Measurements from ENCODE around the gene FILIP1. TPM values are rescaled to one million over a fixed set of nuclear protein-coding genes. Genes with fewer than 3 reads are reported as not detected.
A peak's percentile ranks its signal among the peaks of the same experiment; 100 is the strongest.

Gene FILIP1
- total RNA-seq, 2 donors from 2014 or later: 3.0 to 6.5 TPM

DNA sequence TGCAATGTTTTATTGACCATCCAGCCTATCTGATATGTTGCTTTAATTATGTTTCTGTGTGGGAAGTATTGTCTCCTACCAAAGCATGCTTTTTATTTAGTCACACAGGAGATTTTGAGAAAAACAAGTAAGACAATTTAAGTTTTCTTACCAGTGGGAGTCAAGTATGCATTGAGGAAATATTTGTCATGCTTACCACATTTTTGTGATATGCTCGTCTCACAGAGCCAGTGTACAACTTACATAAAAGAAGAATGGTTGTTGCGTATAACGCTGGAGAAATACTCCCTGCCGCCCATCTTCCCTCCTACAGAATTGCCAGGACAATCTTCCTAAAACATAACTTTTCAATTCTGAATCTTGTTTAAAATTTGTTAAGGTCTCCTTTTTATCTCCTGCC, 37.1 kb upstream of the FILIP1 start:
- intact Hi-C loops (cut with DNase I): no loop called here
- H3K4me3 ChIP-seq: no peak overlapping the region
- no peak overlapping the region for H3K27ac ChIP-seq
- no peaks in the 10 kb centered on the region for H3K27me3 ChIP-seq
- no peak for ATAC-seq
- H3K36me3 ChIP-seq (replicated peaks in 1 of 2; ENCODE audit: insufficient read depth in 1 of 2, low read depth in 2 of 2): no peaks in the 10 kb centered on the region
- 83 to 85% methylated on average over 4 of the region's 4 CpGs for WGBS, 2 donors
- TF ChIP-seq, protein P1, sequence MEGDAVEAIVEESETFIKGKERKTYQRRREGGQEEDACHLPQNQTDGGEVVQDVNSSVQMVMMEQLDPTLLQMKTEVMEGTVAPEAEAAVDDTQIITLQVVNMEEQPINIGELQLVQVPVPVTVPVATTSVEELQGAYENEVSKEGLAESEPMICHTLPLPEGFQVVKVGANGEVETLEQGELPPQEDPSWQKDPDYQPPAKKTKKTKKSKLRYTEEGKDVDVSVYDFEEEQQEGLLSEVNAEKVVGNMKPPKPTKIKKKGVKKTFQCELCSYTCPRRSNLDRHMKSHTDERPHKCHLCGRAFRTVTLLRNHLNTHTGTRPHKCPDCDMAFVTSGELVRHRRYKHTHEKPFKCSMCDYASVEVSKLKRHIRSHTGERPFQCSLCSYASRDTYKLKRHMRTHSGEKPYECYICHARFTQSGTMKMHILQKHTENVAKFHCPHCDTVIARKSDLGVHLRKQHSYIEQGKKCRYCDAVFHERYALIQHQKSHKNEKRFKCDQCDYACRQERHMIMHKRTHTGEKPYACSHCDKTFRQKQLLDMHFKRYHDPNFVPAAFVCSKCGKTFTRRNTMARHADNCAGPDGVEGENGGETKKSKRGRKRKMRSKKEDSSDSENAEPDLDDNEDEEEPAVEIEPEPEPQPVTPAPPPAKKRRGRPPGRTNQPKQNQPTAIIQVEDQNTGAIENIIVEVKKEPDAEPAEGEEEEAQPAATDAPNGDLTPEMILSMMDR (IDR thresholded peaks at IDR 0.05): no peak
- TF ChIP-seq POLR2A (IDR thresholded peaks at IDR 0.05): no peak
- DNase-seq: no peak
- H3K9me3 ChIP-seq: no peaks in the 10 kb centered on the region
- H3K4me1 ChIP-seq: no peaks in the 10 kb centered on the region

DNA sequence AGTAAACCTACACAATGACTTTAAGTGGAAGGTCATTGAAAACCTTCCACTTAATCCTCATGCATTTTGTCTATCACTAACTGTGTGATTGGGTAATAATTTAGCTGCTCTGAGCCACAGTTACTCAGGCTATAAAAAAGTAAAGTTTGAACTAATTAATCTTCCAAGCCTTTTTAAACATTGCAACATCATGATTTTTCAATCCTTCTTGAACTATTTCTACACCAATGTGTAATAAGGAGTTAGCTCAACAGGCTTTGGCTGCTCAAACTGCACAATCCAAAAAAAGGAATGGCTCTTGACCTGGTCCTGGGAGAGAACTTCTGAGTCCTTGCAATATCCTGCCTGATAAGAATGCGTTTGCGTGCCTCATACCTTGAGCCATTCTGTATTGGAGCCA, 34.8 kb upstream of the FILIP1 start:
- no peaks in the 10 kb centered on the region for H3K9me3 ChIP-seq
- H3K4me3 ChIP-seq: no peak overlapping the region
- 55 to 58% methylated on average over 2 of the region's 2 CpGs for WGBS, 2 donors
- ATAC-seq (peak; percentile 43), DNase-seq (peak in 1 of 4 donors; percentile 2)
- no peak for TF ChIP-seq POLR2A (IDR thresholded peaks at IDR 0.05)
- TF ChIP-seq, protein P1 (IDR thresholded peaks at IDR 0.05): no peak
- H3K27me3 ChIP-seq: no peaks in the 10 kb centered on the region
- no peaks in the 10 kb centered on the region for H3K36me3 ChIP-seq (replicated peaks in 1 of 2; ENCODE audit: insufficient read depth in 1 of 2, low read depth in 2 of 2)
- H3K4me1 ChIP-seq: peaks cover 6% of the 10 kb centered on the region
- H3K27ac ChIP-seq: no peak overlapping the region
- intact Hi-C loops (cut with DNase I): loop anchor here (10.0 kb wide), 2 partner anchors 154 to 264 kb away; no protein-coding TSS in a partner anchor

DNA sequence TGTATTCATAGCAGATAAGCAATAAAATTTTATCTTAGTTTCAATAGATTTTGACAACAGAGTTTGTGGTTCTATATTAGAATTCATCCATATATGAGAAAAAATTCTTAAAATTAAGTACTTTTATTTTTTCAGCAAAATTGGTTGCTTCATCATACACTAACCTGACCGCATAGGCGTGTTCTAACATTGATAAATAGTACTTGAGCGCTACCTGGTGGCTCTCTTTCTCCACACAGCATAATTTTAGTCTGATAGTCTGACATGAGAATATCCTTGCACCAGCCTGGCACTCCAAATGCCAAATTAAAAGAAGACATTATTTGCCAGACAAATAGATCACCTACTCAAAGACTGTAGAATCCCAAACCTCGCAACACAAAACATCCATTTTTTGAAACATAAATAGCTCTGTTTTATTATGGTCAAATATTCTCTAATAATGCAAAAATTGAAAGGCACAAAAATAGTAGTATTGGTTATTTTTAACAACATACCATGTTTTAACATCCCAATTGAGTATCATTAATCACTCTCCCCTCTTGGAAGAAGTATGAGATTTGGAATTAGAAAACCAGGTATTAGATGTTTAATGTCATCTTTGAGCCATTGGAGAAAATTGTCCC, 33.0 kb upstream of the FILIP1 start:
- DNase-seq: peak; percentile 74 to 86 (median 80)
- Histone ChIP-seq H3K27ac (no peak overlapping the region), H3K9me3 (no peaks in the 10 kb centered on the region), H3K36me3 (replicated peaks in 1 of 2; ENCODE audit: insufficient read depth in 1 of 2, low read depth in 2 of 2) (no peaks in the 10 kb centered on the region), H3K4me3 (no peak overlapping the region), H3K4me1 (peaks cover 6% of the 10 kb centered on the region), H3K27me3 (no peaks in the 10 kb centered on the region)
- 4 to 12% methylated on average over 4 of the region's 4 CpGs for WGBS, 2 donors
- TF ChIP-seq, protein P1 (IDR thresholded peaks at IDR 0.05): peak; percentile 33 to 92 (median 81)
- no peak for TF ChIP-seq POLR2A (IDR thresholded peaks at IDR 0.05)
- peak; percentile 91 for ATAC-seq
- intact Hi-C loops (cut with DNase I): loop anchor here (10.0 kb wide), 2 partner anchors 152 to 262 kb away; no protein-coding TSS in a partner anchor

DNA sequence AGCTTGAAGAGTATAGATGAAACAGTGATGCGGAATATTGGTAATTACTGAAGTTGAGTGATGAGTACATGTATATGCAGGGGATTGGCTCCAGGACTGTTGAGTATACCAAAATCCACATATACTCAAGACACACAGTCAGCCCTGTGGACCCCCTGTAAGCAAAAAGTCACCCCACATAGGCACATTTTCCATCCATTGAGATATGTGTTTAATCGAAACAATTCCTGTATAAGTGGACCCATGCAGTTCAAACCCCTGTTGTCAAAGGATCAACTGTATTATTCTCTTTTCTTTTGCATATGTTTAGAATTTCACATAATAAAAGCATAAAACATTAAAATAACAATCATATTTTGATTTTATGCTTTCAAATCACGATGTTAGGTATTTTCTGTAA, 32.1 kb upstream of the FILIP1 start:
- Histone ChIP-seq H3K36me3 (replicated peaks in 1 of 2; ENCODE audit: insufficient read depth in 1 of 2, low read depth in 2 of 2) (no peaks in the 10 kb centered on the region), H3K9me3 (no peaks in the 10 kb centered on the region), H3K27me3 (no peaks in the 10 kb centered on the region), H3K4me1 (peaks cover 6% of the 10 kb centered on the region), H3K27ac (no peak overlapping the region), H3K4me3 (no peak overlapping the region)
- ATAC-seq (no peak), DNase-seq (no peak)
- WGBS, 2 donors: 74 to 80% methylated on average over 3 of the region's 3 CpGs
- TF ChIP-seq, protein P1 (IDR thresholded peaks at IDR 0.05): no peak
- no peak for TF ChIP-seq POLR2A (IDR thresholded peaks at IDR 0.05)
- intact Hi-C loops (cut with DNase I): loop anchor here (10.0 kb wide), 2 partner anchors 151 to 261 kb away; no protein-coding TSS in a partner anchor

All from body of pancreas (tissue), 4 donors.